GM19438 (cell line): Measurements from ENCODE around the gene INHBB.

Source experiments
- ATAC-seq: cut with Tn5 transposase; IDR thresholded peaks from one replicate; pipeline ENCODE4 v1.9.1; 2021; ENCODE audit warnings: low read depth; ENCODE audit not compliant: unreplicated experiment

INHBB gene

DNA sequence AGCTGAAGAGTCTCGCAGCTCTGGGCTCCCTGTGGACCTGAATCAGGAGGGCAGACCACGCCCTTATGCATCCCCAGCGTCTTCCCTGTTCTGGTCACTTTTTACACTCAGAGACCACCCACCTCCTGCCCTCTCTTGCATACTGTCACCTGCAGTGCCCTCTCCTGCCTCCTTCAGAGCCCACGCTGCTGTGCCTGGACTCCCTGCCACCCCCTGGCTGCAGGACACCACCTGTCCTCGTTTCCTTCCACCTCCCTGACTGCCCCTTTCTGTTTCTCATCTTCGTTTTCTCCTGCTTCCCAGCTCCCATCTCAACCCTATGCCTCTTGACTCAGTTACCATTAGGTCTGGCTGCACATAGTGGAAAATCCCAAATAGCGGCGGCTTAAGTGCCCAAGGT lies 9.2 kb upstream of the INHBB start:
- no peak for ATAC-seq

DNA sequence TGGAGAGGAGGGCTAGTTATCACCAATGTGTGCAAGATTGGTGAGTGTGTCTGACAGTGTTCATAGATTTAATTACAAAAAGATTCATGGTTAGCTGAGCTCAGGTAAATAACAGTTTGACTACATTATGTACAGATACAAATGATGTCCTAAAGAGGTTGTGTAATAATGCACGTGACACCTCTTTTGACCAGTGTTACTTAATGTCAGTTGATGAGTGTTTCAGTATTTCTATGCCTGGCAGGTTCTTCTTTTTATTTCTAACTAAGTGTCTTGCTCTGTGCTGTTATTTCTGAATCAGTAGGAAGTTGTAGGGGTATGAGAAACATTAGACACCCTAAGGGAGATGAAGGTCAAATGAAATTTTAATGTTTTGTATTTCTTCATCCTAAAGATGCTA lies 7.9 kb upstream of the INHBB start:
- no peak for ATAC-seq

- ATAC-seq: no peak
These were observed 4.0 kb upstream of the INHBB start for GRCh38 chr2:120341977-120342376.

- ATAC-seq: no peak
These were observed 3.5 kb upstream of the INHBB start for GRCh38 chr2:120342446-120342845.

- no peak for ATAC-seq
These were observed 2.9 kb upstream of the INHBB start for GRCh38 chr2:120343100-120343432.

DNA sequence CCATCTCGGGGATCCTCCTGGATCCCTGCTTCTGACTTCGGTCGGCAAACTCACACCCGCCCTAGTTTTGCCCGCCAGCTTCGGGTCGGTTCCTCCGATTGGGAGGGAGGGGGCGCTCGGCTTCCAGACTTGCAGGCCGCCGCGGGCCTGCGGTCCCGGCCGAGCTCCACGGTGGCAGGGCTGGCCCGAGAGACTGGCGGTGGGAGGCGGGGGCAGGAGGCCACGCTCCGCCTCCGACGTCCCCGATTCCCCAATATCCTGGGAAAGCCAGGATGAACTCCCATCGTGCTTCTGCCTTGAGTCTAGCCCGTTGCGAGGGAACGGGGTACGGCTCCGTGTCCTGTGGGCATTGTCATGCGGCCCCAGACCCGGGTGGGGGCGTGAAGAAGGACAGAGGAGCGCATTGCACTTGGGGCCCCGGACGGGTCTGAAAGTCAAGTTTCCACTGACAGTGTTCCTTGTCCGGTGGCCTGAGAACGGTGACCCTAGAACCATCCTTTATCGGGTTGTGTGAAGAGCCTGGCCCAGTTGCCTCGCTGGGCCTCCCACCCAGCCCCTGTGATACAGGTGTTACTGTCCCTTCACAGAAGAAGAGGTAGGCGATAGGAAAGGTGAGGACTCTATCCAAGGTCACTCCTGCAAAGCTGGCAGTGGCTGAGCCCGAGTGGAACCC lies 2.4 kb upstream of the INHBB start:
- no peak for ATAC-seq

DNA sequence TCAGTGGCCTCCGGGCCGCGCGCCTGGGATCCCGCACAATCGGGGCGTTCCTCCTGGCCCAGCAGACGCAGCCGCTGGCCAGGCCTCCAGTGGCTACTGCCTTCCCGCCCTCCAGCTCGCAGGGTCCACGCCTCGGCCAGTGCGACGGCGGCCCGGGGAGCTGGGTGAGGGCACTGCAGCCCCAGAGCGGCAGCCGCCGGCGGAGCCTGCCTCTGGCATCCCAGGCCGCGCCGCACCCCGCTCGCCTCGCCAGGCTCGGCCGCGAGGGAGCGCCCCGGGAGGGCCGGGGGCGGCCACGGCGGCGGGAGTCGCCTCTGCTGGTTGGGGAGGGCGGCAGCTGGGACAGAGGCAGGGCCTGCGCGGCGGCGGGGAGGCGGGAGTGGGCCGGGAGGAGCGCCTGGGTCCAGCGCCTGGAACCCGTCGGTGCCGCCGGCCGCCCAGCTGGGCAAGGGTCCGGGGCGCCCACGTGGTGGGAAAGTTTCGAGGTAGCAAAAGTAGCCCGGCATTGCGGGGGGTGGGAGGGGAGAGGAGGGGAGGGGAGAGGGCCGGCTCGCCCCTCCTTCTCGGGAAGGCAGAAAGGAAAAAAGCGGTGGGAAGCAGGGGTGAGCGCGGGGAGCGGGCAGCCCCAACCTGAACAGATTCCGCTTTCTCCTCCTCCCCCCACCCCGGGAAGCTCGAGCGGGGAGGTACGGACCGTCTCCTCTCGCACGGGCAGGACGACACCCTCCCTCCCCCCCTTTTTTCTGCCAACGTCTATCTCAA lies 1.5 kb upstream of the INHBB start:
- ATAC-seq: no peak

DNA sequence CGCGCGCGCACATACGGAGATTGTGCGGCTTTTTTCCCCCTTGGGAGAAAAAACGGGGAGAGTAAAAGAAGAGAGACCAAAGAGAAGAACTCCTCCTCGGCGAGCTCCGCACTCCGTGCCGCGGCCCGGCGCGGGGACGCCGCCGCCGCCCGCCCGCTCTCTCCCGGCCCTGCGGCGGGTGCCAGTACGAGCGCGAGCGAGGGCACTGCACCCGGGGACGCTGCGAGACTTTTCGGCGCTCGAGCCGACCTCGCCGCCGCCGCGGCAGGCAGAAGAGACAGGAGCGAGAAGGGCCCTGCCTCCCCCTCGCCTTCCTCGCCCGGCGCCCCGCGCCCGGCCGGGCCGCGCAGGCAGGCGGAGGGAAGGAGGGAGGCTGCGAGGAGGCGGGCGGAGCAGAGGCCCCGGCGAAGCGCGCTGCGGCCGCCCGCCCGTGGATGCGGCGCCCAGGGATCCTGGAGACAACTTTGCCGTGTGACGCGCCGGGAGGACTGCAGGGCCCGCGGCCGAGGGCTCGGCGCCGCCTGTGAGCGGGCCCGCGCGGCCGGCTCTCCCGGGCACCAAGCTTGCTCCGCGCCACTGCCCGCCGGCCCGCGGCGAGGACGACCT lies 857 bp upstream of the INHBB start:
- ATAC-seq: no peak

DNA sequence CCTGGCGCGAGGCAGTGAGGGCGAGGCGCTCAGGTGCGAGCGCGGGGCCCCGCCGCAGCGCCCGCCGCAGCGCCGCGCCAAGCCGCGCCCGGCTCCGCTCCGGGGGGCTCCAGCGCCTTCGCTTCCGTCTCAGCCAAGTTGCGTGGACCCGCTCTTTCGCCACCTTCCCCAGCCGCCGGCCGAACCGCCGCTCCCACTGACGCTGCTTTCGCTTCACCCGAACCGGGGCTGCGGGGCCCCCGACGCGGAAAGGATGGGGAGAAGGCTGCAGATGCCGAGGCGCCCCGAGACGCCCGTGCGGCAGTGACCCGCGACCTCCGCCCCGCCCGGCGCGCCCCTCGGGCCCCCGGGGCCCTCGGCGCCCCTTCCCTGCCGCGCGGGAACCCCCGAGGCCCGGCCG lies 328 bp upstream of the INHBB start:
- no peak for ATAC-seq

GRCh38 chr2:120346667-120347358 lies 877 bp downstream of the INHBB start:
- no peak for ATAC-seq

DNA sequence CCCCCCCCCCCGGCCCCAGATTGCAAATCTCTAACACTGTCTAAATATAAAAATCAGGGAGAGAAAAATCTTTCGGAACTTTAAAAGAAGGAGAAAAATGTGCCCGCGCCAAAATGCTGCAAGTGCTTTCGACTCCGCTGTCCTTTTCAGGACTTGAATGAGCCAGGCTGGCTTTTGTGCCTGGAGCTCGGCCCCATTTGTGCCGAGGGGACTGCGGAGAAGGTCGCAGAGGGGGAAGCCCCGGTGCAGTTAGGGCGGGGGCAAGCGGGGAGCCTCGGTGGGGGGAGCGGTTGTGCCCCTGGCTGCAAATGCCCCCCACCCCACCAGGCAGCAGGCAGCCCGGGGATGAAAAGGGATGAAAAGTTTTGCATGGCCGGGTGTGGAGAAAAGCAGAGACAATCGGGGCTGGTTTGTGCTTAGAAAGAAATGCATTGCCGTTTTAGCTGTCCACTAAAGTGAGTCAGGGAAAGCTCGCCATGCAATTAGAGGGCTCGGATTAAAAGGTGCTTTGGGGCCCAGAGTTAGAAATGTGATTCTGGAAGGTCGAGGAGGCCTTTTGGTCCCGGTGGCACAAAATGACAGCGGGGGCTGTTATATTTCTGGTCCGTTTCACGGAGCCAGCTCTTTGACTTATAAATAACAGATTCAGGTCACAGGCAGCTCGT lies 1.6 kb downstream of the INHBB start:
- ATAC-seq: no peak

- no peak for ATAC-seq
These were observed 2.3 kb downstream of the INHBB start for GRCh38 chr2:120348134-120348736.

DNA sequence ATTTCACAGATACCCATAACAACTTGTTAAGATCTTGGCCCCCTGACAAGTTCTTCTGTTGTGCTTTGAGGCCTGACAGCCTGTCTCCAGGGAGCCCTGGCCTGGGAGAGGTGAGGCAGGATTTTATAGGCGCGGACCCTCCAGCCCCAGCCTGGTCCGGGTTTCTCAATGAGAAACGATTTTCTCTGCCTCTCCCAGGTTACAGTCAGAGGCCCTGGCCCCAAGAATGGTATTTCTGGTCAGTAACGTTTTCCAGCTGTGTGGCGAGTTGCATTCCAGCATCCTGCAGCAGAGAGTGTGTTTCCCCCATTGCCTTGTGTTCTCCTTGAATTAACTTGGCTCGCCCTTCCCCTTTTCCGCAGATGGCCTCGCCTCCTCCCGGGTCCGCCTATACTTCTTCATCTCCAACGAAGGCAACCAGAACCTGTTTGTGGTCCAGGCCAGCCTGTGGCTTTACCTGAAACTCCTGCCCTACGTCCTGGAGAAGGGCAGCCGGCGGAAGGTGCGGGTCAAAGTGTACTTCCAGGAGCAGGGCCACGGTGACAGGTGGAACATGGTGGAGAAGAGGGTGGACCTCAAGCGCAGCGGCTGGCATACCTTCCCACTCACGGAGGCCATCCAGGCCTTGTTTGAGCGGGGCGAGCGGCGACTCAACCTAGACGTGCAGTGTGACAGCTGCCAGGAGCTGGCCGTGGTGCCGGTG lies 3.0 kb downstream of the INHBB start:
- no peak for ATAC-seq

GRCh38 chr2:120349440-120349921 lies 3.5 kb downstream of the INHBB start:
- ATAC-seq: no peak

DNA sequence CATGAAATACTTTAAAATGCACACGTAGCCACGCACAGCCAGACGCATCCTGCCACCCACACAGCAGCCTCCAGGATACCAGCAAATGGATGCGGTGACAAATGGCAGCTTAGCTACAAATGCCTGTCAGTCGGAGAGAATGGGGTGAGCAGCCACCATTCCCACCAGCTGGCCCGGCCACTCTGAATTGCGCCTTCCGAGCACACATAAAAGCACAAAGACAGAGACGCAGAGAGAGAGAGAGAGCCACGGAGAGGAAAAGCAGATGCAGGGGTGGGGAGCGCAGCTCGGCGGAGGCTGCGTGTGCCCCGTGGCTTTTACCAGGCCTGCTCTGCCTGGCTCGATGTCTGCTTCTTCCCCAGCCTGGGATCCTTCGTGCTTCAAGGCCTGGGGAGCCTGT lies 4.1 kb downstream of the INHBB start:
- no peak for ATAC-seq

DNA sequence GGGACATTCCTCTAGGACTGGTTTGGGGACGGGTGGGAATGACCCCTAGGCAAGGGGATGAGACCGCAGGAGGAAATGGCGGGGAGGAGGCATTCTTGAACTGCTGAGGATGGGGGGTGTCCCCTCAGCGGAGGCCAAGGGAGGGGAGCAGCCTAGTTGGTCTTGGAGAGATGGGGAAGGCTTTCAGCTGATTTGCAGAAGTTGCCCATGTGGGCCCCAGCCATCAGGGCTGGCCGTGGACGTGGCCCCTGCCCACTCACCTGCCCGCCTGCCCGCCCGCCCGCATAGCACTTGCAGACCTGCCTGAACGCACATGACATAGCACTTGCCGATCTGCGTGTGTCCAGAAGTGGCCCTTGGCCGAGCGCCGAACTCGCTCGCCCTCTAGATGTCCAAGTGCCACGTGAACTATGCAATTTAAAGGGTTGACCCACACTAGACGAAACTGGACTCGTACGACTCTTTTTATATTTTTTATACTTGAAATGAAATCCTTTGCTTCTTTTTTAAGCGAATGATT lies 4.9 kb downstream of the INHBB start:
- no peak for ATAC-seq

DNA sequence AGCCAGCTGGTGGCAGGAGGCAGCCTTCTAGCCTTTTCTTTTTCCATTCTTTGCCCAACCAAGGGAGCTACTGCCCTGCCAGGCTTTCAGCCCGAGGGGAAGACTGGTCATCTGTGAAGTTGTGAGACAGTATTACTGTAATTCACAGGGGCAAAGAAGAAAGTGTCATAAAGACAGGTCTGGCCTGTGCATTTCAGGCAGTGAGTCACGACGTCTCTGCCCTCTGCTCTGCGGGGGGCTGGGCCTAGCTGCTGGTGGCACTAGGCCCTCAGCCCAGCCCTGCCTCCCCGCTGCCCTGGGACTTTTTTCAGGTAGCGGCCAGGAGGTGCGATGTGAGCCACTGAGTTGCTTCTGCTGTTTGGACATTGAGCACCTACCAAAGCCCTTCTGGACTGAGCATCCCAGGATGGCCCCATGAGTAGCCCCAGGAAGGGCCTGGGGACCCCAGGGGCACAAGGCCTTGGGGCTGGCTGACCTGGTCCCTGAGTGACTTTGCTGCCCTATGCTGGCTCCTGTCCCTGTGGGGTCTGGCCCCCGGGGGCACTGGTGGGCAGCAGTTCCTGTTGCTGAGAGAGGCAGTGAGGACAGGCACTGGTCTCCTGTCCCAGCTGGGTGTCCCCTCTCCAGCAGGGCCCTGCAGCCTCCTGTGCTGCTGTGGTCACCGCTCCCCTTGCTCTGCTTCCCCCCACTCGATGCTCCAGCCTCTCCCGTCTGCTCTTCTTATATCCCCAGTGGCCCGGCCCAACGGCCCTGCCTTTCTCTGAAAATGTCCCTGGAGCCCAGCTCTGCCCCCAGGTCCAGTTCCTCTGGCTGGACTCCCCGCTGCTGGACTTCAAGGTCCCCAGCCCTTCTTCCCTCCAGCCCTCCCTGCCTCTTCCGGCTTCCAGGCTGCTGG lies 7.0 kb downstream of the INHBB start:
- ATAC-seq: no peak

- ATAC-seq: no peak
These were observed 7.6 kb downstream of the INHBB start for GRCh38 chr2:120353591-120353898.

GRCh38 chr2:120353931-120354330 lies 8.0 kb downstream of the INHBB start:
- ATAC-seq: no peak
